H1 (cell line): ENCODE data around the gene FCMR.

Source experiments
- CBX5 ChIP-seq: fragments of 300-800, 300-1000 bp; sonication (generic); IDR thresholded peaks from 2 replicates; pipeline ENCODE4 v1.7.1; 2016; ENCODE audit warnings: antibody characterized with exemption, low read length, low read depth
- EP300 ChIP-seq, 2 experiments: IDR thresholded peaks; 1 replicate in 1 of 2; 2 replicates in 1 of 2; pipeline ENCODE4 v1.6.1; 2011 to 2012; ENCODE audit warnings: low read depth in 2 of 2, low read length in 2 of 2, mild to moderate bottlenecking in 2 of 2, borderline replicate concordance in 1 of 2, inconsistent platforms in 1 of 2, moderate library complexity in 1 of 2
- EZH2 ChIP-seq: fragments of 200-600 bp; sonication (generic); IDR thresholded peaks from 2 replicates; pipeline ENCODE4 v1.7.1; 2012; ENCODE audit warnings: low read depth, mild to moderate bottlenecking, moderate library complexity, low read length, inconsistent platforms; ENCODE audit not compliant: severe bottlenecking
- FOSL1 ChIP-seq: IDR thresholded peaks from 2 replicates; pipeline ENCODE4 v1.6.1; 2011; ENCODE audit warnings: mild to moderate bottlenecking, low read depth, low read length, moderate library complexity; ENCODE audit not compliant: insufficient read depth
- JUN ChIP-seq: IDR thresholded peaks from 2 replicates; pipeline ENCODE4 v1.6.1; 2011; ENCODE audit warnings: low read depth, mild to moderate bottlenecking, improper control_type of control experiment, low read length
- KDM4A ChIP-seq: IDR thresholded peaks from one replicate; pipeline ENCODE4 v1.7.1; 2012; ENCODE audit warnings: low read depth, mild to moderate bottlenecking, moderate library complexity, low read length, inconsistent platforms; ENCODE audit not compliant: severe bottlenecking
- TF ChIP-seq, protein P1 (sequence below): IDR thresholded peaks from 2 replicates; pipeline ENCODE4 v1.6.1; 2012; ENCODE audit warnings: inconsistent platforms
- TF ChIP-seq, protein P2 (sequence below), 3 experiments: IDR thresholded peaks; 1 replicate in 2 of 3; 2 replicates in 1 of 3; pipeline versions ENCODE4 v1.5.1 to v1.6.1; 2011; ENCODE audit warnings: low read length in 3 of 3, mild to moderate bottlenecking in 3 of 3, inconsistent platforms in 2 of 3, low read depth in 1 of 3, moderate library complexity in 1 of 3; ENCODE audit not compliant: insufficient read depth in 1 of 3; ENCODE audit errors: control extremely low read depth in 1 of 3
- TF ChIP-seq, protein P3 (sequence below): IDR thresholded peaks from 2 replicates; pipeline ENCODE4 v1.6.1; 2012; ENCODE audit warnings: low read length, inconsistent platforms

DNA sequence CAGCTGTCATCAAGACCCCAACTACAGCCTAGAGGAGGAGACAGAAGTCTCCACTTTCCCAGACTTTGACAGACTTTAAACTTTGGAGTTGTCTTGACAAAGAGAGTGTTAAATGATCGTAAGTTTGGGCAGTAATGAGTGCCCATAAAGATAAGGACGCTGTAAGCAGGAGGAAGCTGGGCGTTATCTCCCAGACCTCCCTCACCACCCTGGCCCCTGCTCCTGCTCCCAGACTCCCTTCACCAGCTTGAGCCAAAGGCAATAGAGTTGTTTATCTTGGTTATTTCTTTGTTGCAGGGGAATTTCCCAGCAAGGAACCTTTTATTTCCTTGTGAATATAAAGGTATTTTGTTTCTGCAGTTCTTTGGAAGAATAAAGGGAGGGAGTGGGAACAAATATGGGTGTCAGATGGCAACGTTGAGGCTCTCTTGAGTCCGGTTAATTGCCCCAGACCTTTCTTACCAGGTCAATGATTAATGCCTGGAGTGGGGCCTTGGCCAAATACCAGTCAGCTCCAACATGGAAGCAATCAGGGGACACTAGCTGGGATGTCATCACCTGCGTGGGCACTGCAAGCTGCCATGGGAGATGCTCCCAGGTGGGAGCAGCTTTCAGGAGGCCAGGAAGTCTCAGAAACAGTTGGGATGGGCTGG lies 20.2 kb upstream of the FCMR start:
- TF ChIP-seq FOSL1 (no peak), JUN (no peak), CBX5 (no peak), KDM4A (no peak), EP300 (IDR thresholded peaks at IDR 0.05; ENCODE audit: borderline replicate concordance in 1 of 2, low read depth in 2 of 2, low read length in 2 of 2) (no peak), EZH2 (no peak)
- TF ChIP-seq, protein P1, sequence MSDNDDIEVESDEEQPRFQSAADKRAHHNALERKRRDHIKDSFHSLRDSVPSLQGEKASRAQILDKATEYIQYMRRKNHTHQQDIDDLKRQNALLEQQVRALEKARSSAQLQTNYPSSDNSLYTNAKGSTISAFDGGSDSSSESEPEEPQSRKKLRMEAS: no peak
- TF ChIP-seq, protein P2, sequence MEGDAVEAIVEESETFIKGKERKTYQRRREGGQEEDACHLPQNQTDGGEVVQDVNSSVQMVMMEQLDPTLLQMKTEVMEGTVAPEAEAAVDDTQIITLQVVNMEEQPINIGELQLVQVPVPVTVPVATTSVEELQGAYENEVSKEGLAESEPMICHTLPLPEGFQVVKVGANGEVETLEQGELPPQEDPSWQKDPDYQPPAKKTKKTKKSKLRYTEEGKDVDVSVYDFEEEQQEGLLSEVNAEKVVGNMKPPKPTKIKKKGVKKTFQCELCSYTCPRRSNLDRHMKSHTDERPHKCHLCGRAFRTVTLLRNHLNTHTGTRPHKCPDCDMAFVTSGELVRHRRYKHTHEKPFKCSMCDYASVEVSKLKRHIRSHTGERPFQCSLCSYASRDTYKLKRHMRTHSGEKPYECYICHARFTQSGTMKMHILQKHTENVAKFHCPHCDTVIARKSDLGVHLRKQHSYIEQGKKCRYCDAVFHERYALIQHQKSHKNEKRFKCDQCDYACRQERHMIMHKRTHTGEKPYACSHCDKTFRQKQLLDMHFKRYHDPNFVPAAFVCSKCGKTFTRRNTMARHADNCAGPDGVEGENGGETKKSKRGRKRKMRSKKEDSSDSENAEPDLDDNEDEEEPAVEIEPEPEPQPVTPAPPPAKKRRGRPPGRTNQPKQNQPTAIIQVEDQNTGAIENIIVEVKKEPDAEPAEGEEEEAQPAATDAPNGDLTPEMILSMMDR (IDR thresholded peaks at IDR 0.05; ENCODE audit: control extremely low read depth in 1 of 3, insufficient read depth in 1 of 3, low read depth in 1 of 3, low read length in 3 of 3): no peak
- TF ChIP-seq, protein P3, sequence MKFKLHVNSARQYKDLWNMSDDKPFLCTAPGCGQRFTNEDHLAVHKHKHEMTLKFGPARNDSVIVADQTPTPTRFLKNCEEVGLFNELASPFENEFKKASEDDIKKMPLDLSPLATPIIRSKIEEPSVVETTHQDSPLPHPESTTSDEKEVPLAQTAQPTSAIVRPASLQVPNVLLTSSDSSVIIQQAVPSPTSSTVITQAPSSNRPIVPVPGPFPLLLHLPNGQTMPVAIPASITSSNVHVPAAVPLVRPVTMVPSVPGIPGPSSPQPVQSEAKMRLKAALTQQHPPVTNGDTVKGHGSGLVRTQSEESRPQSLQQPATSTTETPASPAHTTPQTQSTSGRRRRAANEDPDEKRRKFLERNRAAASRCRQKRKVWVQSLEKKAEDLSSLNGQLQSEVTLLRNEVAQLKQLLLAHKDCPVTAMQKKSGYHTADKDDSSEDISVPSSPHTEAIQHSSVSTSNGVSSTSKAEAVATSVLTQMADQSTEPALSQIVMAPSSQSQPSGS: no peak
